Left cardiac atrium (tissue), 4 donors: ENCODE measurements around the gene MED13L. TPM values are rescaled to one million over a fixed set of nuclear protein-coding genes. Genes with fewer than 3 reads are reported as not detected.

ENCODE experiments used
- ATAC-seq, 2 donors: fragments of 200-7000 bp; cut with Tn5 transposase; one replicate each; pipeline ENCODE4 v1.9.1; 2020; ENCODE audit warnings: mild to moderate bottlenecking in 2 of 2, moderate library complexity in 2 of 2
- DNase-seq: peaks from one replicate; pipeline ENCODE4 v3.0.0-alpha.2; 2020
- intact Hi-C, 2 donors: fragments of 100-400 bp; cut with DNase I; formaldehyde crosslinking; loops; one replicate each; pipeline versions ENCODE4 v1.14.1 to v1.15.1; 2022 to 2023
- total RNA-seq, 2 donors: library from RNA; stranded (reverse); fragmentation: NEBNext Ultra II Directional; extraction: Animal tissue kit (Norgen Biotek cat#: 25700); gene quantifications; one replicate each; pipeline ENCODE4 v1.2.1, GENCODE V29; 2021
- donor health status: DM: no; HTN: yes; CAD: no.
- donor health status: DM: no; HTN: yes; CAD: no; lungs with severe emphysema.
- donor health status: DM: yes; HTN: yes; CAD: no.
- donor health status: Dilated cardiomyopathy.

MED13L gene
- total RNA-seq, 2 donors from 2014 or later: 66.0 to 68.3 TPM

DNA sequence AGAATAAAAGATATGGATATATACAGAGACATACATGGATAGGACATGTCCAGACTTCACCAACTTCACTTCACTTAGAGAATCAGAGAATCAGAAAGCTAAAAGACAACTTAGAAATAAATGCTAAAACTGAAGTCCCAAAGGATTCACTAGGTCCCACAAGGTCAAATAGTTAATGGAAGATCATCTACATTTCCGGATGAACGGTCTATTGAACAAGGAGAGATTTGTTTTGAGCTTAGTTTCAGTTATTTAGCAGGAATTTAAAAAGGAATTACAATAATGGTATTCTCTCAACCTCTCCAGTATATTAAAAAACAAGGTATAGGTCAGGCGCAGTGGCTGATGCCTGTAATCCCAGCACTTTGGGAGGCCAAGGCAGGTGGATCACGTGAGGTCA is 187.0 kb downstream of the MED13L start:
- ATAC-seq (no peak), DNase-seq (no peak)
- intact Hi-C loops: no loop called here

DNA sequence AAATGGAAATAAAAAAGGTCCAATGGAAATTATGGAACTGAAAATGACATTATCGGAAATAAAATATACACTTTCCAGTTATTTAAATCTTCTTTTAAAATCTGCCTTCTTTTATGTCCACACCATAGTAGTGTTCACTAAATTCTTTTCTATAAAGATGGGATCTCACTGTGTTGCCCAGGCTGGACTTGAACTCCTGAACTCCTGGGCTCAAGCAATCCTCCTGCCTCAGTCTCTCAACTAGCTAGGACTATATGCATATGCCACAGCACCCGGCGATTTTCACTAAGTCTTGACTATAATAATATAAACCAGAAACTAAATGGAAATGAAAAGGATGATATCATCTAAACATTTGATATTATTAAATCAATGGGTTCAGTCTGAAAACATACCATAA is 188.4 kb downstream of the MED13L start:
- DNase-seq (no peak), ATAC-seq (no peak)
- intact Hi-C loops: no loop called here

DNA sequence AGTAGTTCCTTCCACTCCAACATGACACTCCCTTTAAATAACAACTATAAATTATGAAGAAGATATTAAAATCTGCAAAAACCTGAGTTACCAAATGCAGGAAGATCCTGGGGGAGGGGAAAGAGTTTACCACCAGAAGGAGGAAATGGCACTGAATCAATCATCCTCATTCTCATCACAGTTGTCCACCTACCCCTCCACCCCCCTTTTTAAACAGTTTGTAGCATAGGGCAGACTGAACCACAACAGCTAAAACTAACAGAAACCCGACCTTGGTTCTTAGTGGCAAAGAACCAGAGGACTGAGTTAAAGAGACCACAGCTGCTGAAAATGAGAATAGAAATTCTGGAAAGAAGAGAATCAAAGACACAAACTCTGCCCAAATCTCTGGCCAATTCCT is 189.5 kb downstream of the MED13L start:
- intact Hi-C loops: no loop called here
- DNase-seq (no peak), ATAC-seq (no peak)

DNA sequence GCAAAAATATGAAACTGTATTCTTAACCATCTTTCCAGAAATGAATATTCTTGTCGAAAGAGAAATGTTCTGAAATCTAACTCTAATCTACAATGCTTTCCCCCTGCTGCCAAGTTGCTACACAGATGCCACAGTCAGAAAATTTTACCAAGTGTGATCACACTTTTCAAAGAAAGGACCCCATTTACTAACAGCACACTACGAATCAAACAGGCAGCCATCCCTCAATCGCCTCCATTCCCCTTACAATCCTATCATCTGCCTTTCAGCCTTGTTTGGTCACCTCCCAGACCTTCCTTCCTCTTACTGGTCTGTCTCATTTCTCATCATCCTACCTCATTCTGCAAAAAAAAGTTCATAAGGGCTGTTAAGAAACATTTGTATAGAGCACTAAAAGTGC is 190.1 kb downstream of the MED13L start:
- ATAC-seq (no peak), DNase-seq (no peak)
- intact Hi-C loops: no loop called here

DNA sequence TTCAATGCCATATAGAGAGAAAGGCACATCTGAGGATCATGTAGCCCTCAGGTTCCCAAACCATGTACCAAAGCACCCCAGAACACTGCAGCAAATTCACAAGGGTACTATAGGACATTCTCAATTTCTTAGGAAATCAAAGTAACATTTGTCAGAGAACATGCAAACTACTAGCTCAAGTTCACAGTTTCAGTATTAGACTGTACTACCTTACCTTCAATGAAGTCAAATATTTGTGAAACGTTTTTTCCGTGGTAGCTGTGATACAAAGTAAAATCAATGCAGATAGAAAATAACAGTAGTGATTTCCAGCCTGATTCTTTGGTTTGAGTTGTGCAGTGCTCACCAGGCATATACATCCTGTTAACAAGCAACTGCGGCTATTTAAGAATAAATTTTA is 197.1 kb downstream of the MED13L start:
- intact Hi-C loops: no loop called here
- no peak for ATAC-seq
- no peak for DNase-seq

DNA sequence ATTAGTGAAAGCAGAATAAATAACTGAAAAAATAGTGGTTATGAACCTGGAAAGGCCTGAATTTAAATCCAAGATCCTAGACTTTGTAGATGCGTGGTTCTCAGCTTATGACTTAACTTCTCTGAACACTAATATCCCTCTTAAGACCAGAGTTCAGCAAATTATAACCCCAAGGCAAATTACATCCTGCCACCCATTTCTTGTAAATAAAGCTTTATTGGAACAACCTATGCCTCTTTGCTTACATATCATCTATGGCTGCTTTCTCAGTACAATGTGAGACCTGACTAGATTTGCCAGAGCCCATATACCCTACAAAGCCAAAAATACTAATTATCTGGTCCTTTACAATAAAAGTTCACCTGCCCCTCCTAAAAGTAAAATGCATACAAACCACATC is 199.1 kb downstream of the MED13L start:
- no peak for ATAC-seq
- intact Hi-C loops: no loop called here
- no peak for DNase-seq

DNA sequence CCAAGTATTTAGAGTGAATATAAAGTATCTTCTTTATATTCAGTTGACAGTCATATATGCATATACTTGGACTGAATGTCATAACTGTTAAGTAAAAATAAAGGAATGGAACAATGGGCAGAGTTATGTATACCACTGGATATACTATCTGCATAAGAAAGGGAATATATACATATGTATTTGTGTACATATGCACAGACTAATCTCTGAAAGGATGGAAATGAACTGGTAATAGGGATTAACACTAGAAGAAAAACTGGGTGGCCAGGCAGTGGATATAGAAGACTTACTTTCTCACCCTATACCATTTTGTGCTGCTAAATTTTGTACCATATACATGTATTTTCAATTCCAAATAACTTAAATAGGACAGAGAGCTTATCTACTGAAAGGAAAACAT is 200.1 kb downstream of the MED13L start:
- ATAC-seq: no peak
- intact Hi-C loops: no loop called here

DNA sequence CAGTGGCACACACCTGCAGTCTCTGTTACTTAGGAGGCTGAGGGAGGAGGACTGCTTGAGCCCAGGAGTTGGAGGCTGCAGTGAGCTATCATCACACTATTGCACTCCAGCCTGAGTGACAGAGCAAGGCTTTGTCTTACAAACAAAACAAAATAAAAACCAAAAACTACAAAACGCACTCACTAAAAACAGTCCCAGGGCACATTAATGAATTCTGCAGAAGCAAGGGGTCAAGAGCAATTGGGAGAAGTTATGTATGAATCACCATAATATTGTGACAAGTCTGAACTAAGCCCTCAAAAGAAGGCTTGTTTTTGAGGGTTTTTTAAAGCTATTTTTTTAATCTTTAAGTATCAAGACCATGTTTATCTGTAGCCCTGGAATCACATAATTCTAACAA is 201.1 kb downstream of the MED13L start:
- DNase-seq (no peak), ATAC-seq (no peak)
- intact Hi-C loops: no loop called here

More for the DNA sequence above, 200.1 kb downstream of the MED13L start:
- DNase-seq: no peak

DNA sequence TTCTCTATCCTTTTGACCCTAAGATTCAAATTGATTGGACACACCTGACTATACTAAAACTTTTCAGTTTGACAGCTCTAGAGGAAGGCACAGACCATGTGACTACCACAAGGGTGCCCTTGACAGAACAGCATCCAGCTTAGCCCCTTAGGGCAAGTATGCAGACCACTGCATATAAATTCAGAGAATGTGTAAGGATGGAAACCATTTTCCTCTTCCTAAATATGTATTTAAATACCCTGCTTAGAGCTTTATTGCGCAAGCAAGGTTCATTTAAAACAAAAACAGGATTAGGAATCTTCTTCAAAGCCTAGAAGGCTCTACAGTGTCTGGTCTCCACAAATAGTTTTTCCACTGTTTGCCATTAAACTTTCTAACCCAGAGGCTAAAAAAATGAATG is 202.8 kb downstream of the MED13L start:
- no peak for DNase-seq
- ATAC-seq: no peak
- intact Hi-C loops: no loop called here

DNA sequence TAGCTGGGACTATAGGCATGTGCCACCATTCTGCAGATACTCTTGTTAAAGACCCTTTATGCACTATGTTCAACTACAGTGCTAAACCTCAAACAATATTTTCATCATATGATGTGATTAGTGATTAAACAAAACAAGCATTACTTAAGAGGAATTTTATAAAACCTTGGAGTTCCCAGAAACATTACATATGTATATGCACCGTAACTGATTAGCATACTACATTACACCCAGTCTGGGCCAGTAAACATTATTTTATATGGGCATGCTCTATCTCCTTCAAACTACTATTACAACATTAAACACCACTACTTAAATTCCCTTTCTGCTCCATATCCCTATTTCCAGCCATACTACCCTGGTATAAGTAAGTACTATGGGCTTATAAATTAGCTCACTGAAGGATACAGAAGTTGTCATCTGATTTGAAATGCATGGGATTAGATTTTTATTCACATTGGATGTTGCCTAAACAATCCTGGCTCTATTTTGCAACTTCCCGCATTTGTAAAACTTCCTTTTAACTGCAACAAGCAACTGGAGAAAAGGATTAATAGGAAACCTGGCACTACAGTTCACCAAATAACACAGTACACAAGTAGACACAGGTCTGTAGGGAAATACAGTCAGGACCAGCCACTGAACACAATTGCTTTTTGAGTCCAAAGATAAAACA is 205.8 kb downstream of the MED13L start:
- DNase-seq (no peak), ATAC-seq (no peak)
- intact Hi-C loops: no loop called here

DNA sequence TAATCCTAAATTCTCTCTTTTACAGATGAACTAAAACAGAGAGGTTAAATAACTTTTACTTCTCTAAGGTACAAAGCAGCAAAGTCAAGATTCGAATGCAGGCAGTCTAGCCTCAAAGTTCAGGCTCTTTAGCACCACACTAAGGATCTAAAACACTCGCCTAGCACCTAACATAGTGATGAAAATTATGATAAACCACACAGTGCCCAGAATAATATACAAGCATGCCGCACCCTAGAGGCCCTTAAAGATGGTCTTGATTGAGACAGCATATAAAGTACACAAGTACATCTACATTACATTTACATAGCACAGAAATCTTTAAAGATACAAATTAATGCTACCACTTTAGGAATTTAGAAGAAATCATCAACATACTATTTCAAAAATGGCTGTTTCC is 207.0 kb downstream of the MED13L start:
- DNase-seq (no peak), ATAC-seq (no peak)
- intact Hi-C loops: no loop called here

DNA sequence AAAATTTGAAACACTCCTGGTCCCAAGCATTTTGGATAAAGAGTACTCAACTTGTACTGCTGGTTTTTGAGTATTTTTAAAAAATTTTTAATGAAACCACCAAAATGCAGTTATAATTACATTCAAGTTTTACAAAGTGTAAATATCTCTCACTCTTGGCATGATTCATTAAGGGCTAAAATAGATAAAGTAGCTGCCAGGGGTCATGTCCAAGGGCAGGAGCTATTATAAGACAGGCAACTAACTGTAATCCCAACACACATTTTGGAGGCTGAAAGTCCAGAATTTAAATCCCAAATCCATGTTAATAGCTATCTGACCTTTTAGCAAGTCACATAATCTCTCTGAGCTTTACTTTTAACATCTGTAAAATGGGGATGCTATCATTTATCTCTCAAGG is 207.6 kb downstream of the MED13L start:
- intact Hi-C loops: no loop called here
- DNase-seq (no peak), ATAC-seq (peak in 1 of 2 donors; percentile 49)

DNA sequence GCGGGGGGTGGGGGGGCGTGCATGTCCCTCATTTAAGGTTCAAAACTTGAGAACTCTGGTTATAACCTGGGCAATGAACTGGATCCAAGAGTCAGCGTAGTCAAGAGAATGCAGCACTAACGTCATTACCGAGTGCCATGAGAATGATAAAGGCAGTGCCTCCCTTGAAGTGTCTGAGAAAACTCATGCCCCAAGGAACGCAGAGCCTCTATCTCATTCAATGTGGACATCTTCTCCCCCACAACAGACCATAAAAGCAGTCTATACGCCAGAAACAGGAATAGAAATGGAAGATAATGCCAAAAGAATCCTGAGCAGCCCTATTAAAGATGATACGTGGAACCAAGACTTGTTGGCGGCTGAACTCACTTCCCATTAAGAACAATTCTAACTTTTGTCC is 208.6 kb downstream of the MED13L start:
- intact Hi-C loops: no loop called here
- DNase-seq: no peak
- peak in 1 of 2 donors; percentile 54 for ATAC-seq

DNA sequence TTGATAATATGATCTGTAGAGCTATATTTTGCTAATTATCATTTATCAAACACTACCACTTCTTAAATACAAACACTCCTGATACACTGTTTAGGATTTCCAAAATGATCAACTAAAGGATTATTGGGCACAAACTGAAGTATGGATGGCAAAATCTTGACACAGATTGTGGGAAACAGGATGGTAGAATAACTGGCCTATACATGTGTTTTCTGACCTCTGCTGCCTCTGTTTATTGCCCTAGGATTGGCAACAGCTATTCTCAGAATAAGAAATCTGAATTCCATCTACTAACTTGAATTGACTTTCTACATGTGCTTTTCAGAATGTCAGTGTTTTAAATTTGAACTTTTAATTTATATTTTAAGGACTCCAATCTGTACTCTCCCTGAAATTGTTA is 209.1 kb downstream of the MED13L start:
- ATAC-seq (no peak), DNase-seq (no peak)
- intact Hi-C loops: no loop called here

DNA sequence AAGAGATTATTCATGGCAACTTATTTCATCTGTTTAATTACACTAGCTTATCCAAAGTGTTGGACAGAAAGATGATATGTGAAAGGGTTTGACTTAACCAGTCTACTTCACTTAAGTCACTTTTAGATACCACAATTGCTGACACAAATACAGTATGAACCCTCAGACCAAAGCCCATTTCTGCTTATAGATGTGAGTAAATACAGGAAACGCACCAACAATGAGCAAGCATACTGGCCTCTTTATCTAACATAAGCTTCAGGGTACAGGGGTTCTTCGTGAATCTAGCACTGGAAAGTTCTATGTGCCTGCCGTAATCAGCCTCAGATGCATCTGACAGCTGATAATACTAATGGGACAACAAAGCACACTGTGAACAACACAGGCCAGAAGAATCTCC is 209.6 kb downstream of the MED13L start:
- intact Hi-C loops: no loop called here
- ATAC-seq: no peak

DNA sequence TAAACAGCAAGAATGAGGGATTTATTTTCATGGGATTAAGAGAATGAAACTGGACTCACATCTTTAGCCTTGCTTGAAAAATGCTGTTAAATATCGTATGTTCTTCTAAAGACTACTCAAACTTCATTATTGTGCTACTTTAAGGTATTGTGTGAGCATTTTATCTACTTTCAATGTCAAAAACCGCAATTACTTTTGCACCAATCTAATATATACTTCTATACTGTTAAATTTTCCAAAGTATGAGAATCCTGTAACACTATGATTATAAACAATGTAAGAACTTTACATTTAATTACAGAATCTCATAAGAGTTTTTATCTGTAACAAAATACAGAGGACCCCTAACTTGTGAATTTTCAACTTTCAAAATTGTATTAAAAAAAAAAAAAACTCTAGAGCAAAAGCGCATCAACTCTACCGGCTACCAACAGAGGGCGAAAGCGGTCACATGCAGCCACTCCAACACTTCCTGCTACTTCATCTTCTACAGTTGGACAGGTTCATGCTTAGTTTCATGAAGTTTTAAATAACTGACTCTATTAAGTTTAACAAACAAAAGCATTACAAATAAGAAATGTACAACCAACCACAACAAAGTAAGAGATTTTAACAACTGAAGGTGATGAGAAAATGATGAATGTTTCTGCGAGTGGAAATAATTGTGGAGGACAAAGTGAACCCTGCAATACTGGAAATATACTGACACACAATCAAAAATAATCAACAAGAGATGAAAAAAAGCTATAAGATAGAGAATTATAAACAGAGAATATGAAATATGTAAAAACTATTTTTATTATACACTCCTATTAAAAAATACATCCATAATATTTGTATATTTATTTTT is 210.9 kb downstream of the MED13L start:
- DNase-seq: peak; percentile 42
- intact Hi-C loops: no loop called here
- peak in 1 of 2 donors; percentile 27 for ATAC-seq

More for the DNA sequence above, 209.6 kb downstream of the MED13L start:
- DNase-seq: no peak

DNA sequence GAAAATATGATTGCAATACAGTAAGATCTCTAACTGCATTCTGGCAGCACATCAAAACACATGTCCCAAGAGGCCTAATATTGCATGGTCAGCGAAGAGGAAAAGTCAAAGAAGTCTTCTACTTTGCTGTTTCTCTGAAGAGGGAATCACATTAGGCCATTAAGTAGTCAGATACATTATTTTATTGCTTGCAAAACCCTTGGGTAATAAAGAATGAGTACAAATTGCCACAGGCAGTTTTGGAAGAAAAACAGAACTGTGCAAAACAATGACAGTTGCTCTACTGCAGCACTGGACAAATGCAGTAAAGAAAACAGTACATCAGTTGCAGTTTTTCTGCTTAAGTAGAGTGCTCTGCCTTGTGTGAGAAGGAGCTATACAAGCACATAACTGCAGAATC is 211.9 kb downstream of the MED13L start:
- intact Hi-C loops: no loop called here
- DNase-seq (no peak), ATAC-seq (peak in 1 of 2 donors; percentile 19)

DNA sequence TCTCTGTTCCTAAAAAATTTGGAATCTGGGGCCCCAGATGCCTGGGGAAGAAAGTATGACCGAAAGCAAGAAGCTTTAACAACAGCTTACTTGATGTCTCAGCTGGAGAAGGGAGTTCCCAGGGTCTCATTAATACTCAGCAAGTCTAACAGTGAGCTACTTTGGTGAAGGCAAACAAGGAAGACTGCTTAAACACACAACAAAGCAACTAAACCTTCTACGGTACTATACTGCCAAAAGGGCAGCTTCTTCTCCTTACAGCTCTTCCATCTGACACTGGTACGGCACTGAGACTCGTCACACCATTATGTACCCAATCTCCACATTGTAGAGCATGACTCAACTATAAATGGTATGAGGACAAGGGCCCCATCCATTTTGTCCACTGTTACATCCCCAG is 213.0 kb downstream of the MED13L start:
- DNase-seq: no peak
- no peak for ATAC-seq
- intact Hi-C loops: no loop called here

DNA sequence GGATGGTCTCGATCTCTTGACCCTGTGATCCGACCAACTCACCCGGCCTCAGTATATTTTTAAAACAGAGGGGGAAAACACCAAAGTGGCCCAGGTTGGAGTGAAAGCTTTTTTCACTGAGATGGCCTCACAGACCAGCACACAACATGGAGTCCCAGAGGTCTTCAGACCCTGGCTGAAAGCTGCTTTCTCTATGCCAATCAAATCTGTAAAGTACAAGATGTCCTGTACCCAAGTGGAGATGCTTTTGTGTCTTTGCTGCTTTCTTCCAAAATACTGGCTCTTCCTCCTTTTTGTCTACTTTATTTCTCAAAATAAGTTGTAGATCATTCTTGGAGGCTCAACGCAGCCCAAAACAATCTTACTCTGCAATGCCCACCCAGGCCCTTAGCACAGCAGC is 214.8 kb downstream of the MED13L start:
- DNase-seq (no peak), ATAC-seq (no peak)
- intact Hi-C loops: no loop called here

DNA sequence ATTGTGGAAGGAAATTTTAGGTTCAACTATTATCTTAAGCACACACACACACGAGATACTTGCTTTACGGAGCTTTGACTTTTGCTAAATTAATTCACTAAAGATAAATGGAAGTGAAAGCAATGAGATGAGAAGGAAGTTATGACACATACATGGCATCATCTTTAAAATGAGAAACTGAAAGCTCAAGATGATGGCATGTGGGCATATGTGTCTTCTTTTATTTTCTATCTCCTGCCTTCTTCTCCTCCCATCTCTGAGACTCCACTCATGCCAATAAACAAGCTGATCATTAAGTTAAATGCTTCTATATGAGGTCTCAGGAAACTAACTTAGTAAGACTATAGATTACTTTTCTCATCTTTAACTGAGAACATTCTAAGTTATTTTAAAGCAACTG is 216.7 kb downstream of the MED13L start:
- intact Hi-C loops: no loop called here
- ATAC-seq: peak in 1 of 2 donors; percentile 31
- DNase-seq: no peak

DNA sequence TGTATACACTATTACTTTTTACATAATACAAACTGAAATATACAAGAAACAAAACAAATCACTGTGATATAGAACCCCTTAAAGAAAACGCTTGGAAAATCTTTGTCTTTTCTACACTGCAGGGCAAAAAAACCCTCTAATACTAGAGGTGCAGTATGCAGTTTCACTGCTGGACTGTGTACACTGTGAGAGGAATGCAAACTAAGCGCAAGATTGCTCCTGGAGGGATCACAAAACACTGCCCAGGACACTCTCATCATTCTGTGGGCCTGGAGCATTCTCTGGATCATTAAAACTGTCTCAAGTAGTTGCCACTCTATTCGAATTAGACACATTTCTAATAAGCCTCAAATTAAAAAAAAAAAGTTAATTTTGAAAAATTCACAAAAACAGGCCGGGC is 217.6 kb downstream of the MED13L start:
- intact Hi-C loops: loop anchor here in 1 of 2 donors (10.0 kb wide), 1 partner anchor 175 kb away; no protein-coding TSS in a partner anchor
- no peak for ATAC-seq
- DNase-seq: no peak
